Amygdala (tissue), 56 donors: ENCODE data around the gene COX20.

ENCODE experiments used
- DNase-seq, 56 donors: peaks; one replicate each; lab custom pipeline; 2025; lab: John Stamatoyannopoulos, UW

The COX20 gene

GRCh38 chr1:244850099-244850852 lies 14.8 kb downstream of the COX20 start:
- no peak for DNase-seq

- no peak for DNase-seq
Observed at GRCh38 chr1:244850896-244851295, 15.4 kb downstream of the COX20 start.

GRCh38 chr1:244851546-244852231 lies 16.2 kb downstream of the COX20 start:
- no peak for DNase-seq

GRCh38 chr1:244852694-244853093 lies 17.2 kb downstream of the COX20 start:
- DNase-seq, result no peak

GRCh38 chr1:244854166-244854565 lies 18.7 kb downstream of the COX20 start:
- no peak for DNase-seq

GRCh38 chr1:244854865-244855578 lies 19.6 kb downstream of the COX20 start:
- DNase-seq, result no peak

GRCh38 chr1:244857761-244858160 lies 22.3 kb downstream of the COX20 start:
- no peak for DNase-seq

GRCh38 chr1:244858357-244858756 lies 22.9 kb downstream of the COX20 start:
- no peak for DNase-seq

GRCh38 chr1:244860078-244860477 lies 24.6 kb downstream of the COX20 start:
- no peak for DNase-seq

GRCh38 chr1:244860914-244861610 lies 25.6 kb downstream of the COX20 start:
- DNase-seq, result no peak

GRCh38 chr1:244861683-244862082 lies 26.2 kb downstream of the COX20 start:
- no peak for DNase-seq

- no peak for DNase-seq
Observed at GRCh38 chr1:244862354-244862698, 26.9 kb downstream of the COX20 start.

GRCh38 chr1:244862699-244863490 lies 27.4 kb downstream of the COX20 start:
- DNase-seq, result peak; percentile 54 to 100 (median 92)

GRCh38 chr1:244863491-244864252 lies 28.2 kb downstream of the COX20 start:
- DNase-seq, result peak in 16 of 56 donors; percentile 25 to 55 (median 33)

GRCh38 chr1:244864253-244865027 lies 29.0 kb downstream of the COX20 start, which contains the start of gene HNRNPU:
Gene HNRNPU, minus strand, starts transcription at chr1:244864543. Its CDS starts 236 bp downstream, at chr1:244864307.
- DNase-seq, result peak; percentile 73 to 98 (median 92)

GRCh38 chr1:244865028-244865371 lies 29.5 kb downstream of the COX20 start:
- DNase-seq, result peak in 28 of 56 donors; percentile 2 to 76 (median 32)

GRCh38 chr1:244865820-244866219 lies 30.4 kb downstream of the COX20 start:
- DNase-seq, result no peak

GRCh38 chr1:244866355-244866754 lies 30.9 kb downstream of the COX20 start:
- no peak for DNase-seq
